Endodermal cell (in vitro differentiated cells): ENCODE measurements around the gene NLRP8. TPM values are rescaled to one million over a fixed set of nuclear protein-coding genes. Genes with fewer than 3 reads are reported as not detected.
"Not testable (repeated sequence)": the region's sequence is repeated elsewhere in the genome, so short reads cannot be mapped to it uniquely, and the experiment has no call there.

ENCODE experiments used
- DNase-seq: peaks from one replicate; pipeline ENCODE4 v3.0.0-alpha.2; 2017
- H3K27ac ChIP-seq: 2 replicates; pipeline ENCODE4 v1.5.1; 2013; ENCODE audit warnings: mild to moderate bottlenecking, low read depth, low read length, moderate library complexity
- H3K27me3 ChIP-seq: 2 replicates; pipeline ENCODE4 v1.6.1; 2013; ENCODE audit warnings: mild to moderate bottlenecking, low read length, moderate library complexity; ENCODE audit not compliant: insufficient read depth, control insufficient read depth, poor library complexity, severe bottlenecking
- H3K36me3 ChIP-seq: 2 replicates; pipeline ENCODE4 v1.7.0; 2013; ENCODE audit warnings: mild to moderate bottlenecking, low read length, moderate library complexity; ENCODE audit not compliant: control insufficient read depth, insufficient read depth
- H3K4me1 ChIP-seq: one replicate; pipeline ENCODE4 v1.7.0; 2013; ENCODE audit warnings: low read length; ENCODE audit not compliant: control insufficient read depth, insufficient read depth
- H3K4me3 ChIP-seq: 2 replicates; pipeline ENCODE4 v1.5.1; 2013; ENCODE audit warnings: mild to moderate bottlenecking, low read length, moderate library complexity
- H3K9ac ChIP-seq: 2 replicates; pipeline ENCODE4 v1.6.1; 2013; ENCODE audit warnings: mild to moderate bottlenecking, low read length, moderate library complexity; ENCODE audit not compliant: poor library complexity, severe bottlenecking; ENCODE audit errors: extremely low read depth
- H3K9me3 ChIP-seq: 2 replicates; pipeline ENCODE4 v1.6.1; 2013; ENCODE audit warnings: mild to moderate bottlenecking, low read length, moderate library complexity; ENCODE audit not compliant: control insufficient read depth
- H3K27ac Mint-ChIP-seq: 2 replicates; pipeline ENCODE4 v1.8.0; 2020; ENCODE audit warnings: mixed read lengths
- H3K27me3 Mint-ChIP-seq: 2 replicates; pipeline ENCODE4 v1.8.0; 2021; ENCODE audit warnings: mild to moderate bottlenecking, mixed read lengths; ENCODE audit not compliant: insufficient read depth
- H3K36me3 Mint-ChIP-seq: 2 replicates; pipeline ENCODE4 v1.8.0; 2020; ENCODE audit warnings: low read depth, mixed read lengths
- H3K4me1 Mint-ChIP-seq: 2 replicates; pipeline ENCODE4 v1.8.0; 2020; ENCODE audit warnings: mixed read lengths
- H3K4me3 Mint-ChIP-seq: 2 replicates; pipeline ENCODE4 v1.8.0; 2020; ENCODE audit warnings: mild to moderate bottlenecking, moderate library complexity, mixed read lengths
- H3K9me3 Mint-ChIP-seq: 2 replicates; pipeline ENCODE4 v1.8.0; 2020; ENCODE audit warnings: mild to moderate bottlenecking, mixed read lengths
- WGBS, 2 experiments: methylation state at CpG; one replicate each; pipeline versions ENCODE4 v1.1.5 to v1.1.7; 2013; ENCODE audit warnings: missing lambda C conversion rate in 2 of 2, mixed read lengths in 1 of 2; ENCODE audit not compliant: insufficient coverage in 1 of 2, insufficient read length in 1 of 2; 5-methylcytosine and 5-hydroxymethylcytosine counted together
- total RNA-seq, 2 donors: library from RNA; stranded (reverse); fragmentation: NEBNext Ultra II Directional in 1 of 2; extraction: Animal tissue kit (Norgen Biotek cat#: 25700) in 1 of 2; gene quantifications; 2 replicates in 1 of 2; 3 replicates in 1 of 2; pipeline ENCODE4 v1.2.1, GENCODE V29; 2021
- TF ChIP-seq, protein P1 (sequence below): fragments of 200-600 bp; sonication (generic); conservative IDR thresholded peaks from 2 replicates; pipeline ENCODE4 v1.5.0; 2021; ENCODE audit warnings: antibody characterized with exemption, mild to moderate bottlenecking

The NLRP8 gene
- total RNA-seq, 2 donors from 2014 or later: not detected

DNA sequence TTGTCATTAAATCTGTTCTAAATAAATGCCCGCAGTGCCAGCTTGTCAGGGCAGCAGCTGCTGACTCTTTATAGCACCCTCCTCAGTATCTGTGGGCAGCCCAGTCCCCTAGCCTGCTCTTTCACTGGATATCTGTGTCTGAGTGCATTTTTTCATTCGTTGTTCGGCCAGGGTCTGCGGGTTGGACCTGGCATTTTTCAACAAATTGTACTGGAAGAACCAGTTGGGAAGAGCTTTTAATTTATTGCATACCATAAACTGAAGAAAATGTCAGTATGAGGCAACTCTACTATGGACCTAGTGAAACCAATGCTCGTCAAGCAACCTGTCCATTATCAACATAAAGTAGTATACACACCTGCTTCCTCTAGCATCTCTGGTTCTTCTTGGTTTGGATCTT lies 24.1 kb upstream of the NLRP8 start:
- WGBS, 2 experiments: 71 to 82% methylated on average over 4 to 5 of the region's 5 CpGs
- no peaks in the 10 kb centered on the region for H3K36me3 ChIP-seq
- no peaks in the 10 kb centered on the region for H3K27me3 Mint-ChIP-seq
- H3K9me3 Mint-ChIP-seq: peaks cover 93% of the 10 kb centered on the region
- H3K27ac ChIP-seq: no peak overlapping the region
- H3K4me3 Mint-ChIP-seq: no peak overlapping the region
- peaks cover 89% of the 10 kb centered on the region for H3K9me3 ChIP-seq
- no peak for DNase-seq
- no peaks in the 10 kb centered on the region for H3K36me3 Mint-ChIP-seq
- no peaks in the 10 kb centered on the region for H3K27me3 ChIP-seq
- TF ChIP-seq, protein P1, sequence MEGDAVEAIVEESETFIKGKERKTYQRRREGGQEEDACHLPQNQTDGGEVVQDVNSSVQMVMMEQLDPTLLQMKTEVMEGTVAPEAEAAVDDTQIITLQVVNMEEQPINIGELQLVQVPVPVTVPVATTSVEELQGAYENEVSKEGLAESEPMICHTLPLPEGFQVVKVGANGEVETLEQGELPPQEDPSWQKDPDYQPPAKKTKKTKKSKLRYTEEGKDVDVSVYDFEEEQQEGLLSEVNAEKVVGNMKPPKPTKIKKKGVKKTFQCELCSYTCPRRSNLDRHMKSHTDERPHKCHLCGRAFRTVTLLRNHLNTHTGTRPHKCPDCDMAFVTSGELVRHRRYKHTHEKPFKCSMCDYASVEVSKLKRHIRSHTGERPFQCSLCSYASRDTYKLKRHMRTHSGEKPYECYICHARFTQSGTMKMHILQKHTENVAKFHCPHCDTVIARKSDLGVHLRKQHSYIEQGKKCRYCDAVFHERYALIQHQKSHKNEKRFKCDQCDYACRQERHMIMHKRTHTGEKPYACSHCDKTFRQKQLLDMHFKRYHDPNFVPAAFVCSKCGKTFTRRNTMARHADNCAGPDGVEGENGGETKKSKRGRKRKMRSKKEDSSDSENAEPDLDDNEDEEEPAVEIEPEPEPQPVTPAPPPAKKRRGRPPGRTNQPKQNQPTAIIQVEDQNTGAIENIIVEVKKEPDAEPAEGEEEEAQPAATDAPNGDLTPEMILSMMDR: no peak
- H3K4me3 ChIP-seq: no peak overlapping the region
- no peak overlapping the region for H3K27ac Mint-ChIP-seq
- H3K4me1 Mint-ChIP-seq: no peaks in the 10 kb centered on the region
- no peak overlapping the region for H3K9ac ChIP-seq
- no peaks in the 10 kb centered on the region for H3K4me1 ChIP-seq

DNA sequence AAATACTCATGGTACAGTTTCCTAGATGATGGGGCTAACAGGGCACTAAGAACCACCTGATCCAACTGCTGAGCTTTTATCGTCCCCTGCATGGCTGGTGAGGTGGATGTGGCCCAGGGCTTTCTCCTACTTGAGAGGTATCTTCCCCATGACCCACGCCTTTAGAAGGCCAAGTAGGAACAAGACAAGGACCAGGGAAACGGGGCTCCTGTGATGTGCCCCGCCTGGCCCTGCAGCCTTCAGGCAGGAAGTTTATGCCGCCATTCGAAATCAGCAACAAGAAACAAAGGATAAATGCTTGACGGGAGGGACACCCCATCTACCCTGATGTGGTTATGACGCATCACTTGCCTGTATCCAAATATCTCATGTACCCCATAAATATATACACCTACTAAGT lies 19.6 kb upstream of the NLRP8 start:
- Mint-ChIP-seq H3K4me3 (no peak overlapping the region), H3K27ac (no peak overlapping the region), H3K9me3 (peaks cover 95% of the 10 kb centered on the region), H3K27me3 (no peaks in the 10 kb centered on the region), H3K36me3 (no peaks in the 10 kb centered on the region), H3K4me1 (no peaks in the 10 kb centered on the region)
- Histone ChIP-seq H3K36me3 (no peaks in the 10 kb centered on the region), H3K4me1 (no peaks in the 10 kb centered on the region), H3K9me3 (peaks cover 66% of the 10 kb centered on the region), H3K9ac (no peak overlapping the region), H3K4me3 (no peak overlapping the region), H3K27ac (no peak overlapping the region), H3K27me3 (no peaks in the 10 kb centered on the region)
- no peak for DNase-seq
- TF ChIP-seq, protein P1: no peak
- WGBS, 2 experiments: 69 to 79% methylated on average over 4 to 8 of the region's 8 CpGs

- WGBS, 2 experiments: 82 to 90% methylated on average over 4 of the region's 5 CpGs
- H3K27me3 ChIP-seq, H3K27ac ChIP-seq, H3K4me3 ChIP-seq, H3K4me3 Mint-ChIP-seq, H3K4me1 ChIP-seq, H3K27me3 Mint-ChIP-seq, H3K36me3 ChIP-seq, H3K36me3 Mint-ChIP-seq, H3K4me1 Mint-ChIP-seq, H3K27ac Mint-ChIP-seq, H3K9ac ChIP-seq, DNase-seq: not testable (repeated sequence)
- H3K9me3 Mint-ChIP-seq: peaks cover 96% of the 10 kb centered on the region
- H3K9me3 ChIP-seq: peaks cover 64% of the 10 kb centered on the region
Measured at GRCh38 chr19:55929258-55929657, 18.4 kb upstream of the NLRP8 start.

DNA sequence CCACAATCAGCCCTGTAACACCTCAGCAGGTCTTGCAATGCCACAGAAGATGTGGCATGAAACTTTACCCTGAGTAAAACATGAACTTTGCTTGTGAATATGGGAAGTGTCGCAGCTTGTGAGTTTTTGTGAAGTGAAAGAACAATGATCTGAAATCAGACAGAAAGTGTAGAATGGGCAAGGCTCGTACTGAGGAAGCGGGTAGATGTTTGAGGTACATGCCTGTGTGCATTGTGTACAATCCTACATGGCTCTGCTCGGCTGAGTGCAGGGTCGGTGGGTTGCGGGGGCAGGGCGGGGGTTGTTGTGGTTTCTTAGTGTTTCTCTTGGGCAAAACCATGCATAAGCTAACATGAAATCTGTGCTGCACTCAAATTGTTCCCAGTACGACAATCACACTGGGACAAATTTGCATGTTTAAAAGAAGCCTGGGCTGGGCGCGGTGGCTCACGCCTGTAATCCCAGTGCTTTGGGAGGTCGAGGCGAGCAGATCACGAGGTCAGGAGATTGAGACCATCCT lies 16.6 kb upstream of the NLRP8 start:
- Histone ChIP-seq H3K9ac (no peak overlapping the region), H3K4me1 (no peaks in the 10 kb centered on the region), H3K36me3 (no peaks in the 10 kb centered on the region), H3K9me3 (peaks cover 60% of the 10 kb centered on the region), H3K27me3 (no peaks in the 10 kb centered on the region), H3K4me3 (no peak overlapping the region), H3K27ac (no peak overlapping the region)
- H3K4me1 Mint-ChIP-seq: no peaks in the 10 kb centered on the region
- H3K27ac Mint-ChIP-seq: no peak overlapping the region
- 77 to 82% methylated on average over 14 of the region's 14 CpGs for WGBS, 2 experiments
- no peaks in the 10 kb centered on the region for H3K27me3 Mint-ChIP-seq
- DNase-seq: no peak
- TF ChIP-seq, protein P1: no peak
- H3K4me3 Mint-ChIP-seq: no peak overlapping the region
- no peaks in the 10 kb centered on the region for H3K36me3 Mint-ChIP-seq
- peaks cover 96% of the 10 kb centered on the region for H3K9me3 Mint-ChIP-seq
